Right lobe of liver (tissue), 4 donors: Measurements from ENCODE around the gene NPFFR1.

Source experiments
- POLR2A ChIP-seq: fragments of 450-650 bp; IDR thresholded peaks from one replicate; pipeline ENCODE4 v1.6.1; 2017; ENCODE audit warnings: antibody characterized with exemption, mild to moderate bottlenecking
- TF ChIP-seq, protein P1 (sequence below), 4 donors: fragments of 200-600 bp in 3 of 4; fragments of 450-650 bp in 1 of 4; IDR thresholded peaks; one replicate each; pipeline versions ENCODE4 v1.5.1 to v1.8.0; 2016 to 2022; ENCODE audit warnings: antibody characterized with exemption in 4 of 4, mild to moderate bottlenecking in 2 of 4
- donor health status: DM: no; HTN: no; CAD: no.
- donor health status: DM: no; HTN: no; CAD: no.
- donor health status: DM: no; HTN: yes; CAD: no.

- TF ChIP-seq, protein P1, sequence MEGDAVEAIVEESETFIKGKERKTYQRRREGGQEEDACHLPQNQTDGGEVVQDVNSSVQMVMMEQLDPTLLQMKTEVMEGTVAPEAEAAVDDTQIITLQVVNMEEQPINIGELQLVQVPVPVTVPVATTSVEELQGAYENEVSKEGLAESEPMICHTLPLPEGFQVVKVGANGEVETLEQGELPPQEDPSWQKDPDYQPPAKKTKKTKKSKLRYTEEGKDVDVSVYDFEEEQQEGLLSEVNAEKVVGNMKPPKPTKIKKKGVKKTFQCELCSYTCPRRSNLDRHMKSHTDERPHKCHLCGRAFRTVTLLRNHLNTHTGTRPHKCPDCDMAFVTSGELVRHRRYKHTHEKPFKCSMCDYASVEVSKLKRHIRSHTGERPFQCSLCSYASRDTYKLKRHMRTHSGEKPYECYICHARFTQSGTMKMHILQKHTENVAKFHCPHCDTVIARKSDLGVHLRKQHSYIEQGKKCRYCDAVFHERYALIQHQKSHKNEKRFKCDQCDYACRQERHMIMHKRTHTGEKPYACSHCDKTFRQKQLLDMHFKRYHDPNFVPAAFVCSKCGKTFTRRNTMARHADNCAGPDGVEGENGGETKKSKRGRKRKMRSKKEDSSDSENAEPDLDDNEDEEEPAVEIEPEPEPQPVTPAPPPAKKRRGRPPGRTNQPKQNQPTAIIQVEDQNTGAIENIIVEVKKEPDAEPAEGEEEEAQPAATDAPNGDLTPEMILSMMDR (IDR thresholded peaks at IDR 0.05) = no peak
- no peak for TF ChIP-seq POLR2A
These were observed 17.7 kb downstream of the NPFFR1 start for GRCh38 chr10:70266056-70266455.
